ENCODE results near the gene DIAPH2. TPM values are rescaled to one million over a fixed set of nuclear protein-coding genes. Genes with fewer than 3 reads are reported as not detected.
A peak's percentile ranks its signal among the peaks of the same experiment; 100 is the strongest.

Gene DIAPH2
- total RNA-seq, 1 donor from 2014 or later: 18.9 TPM

- no peaks in the 10 kb centered on the region for H3K27me3 Mint-ChIP-seq
- peak; percentile 69 for DNase-seq (ENCODE audit: extremely low spot score, unreplicated experiment)
- H3K4me1 Mint-ChIP-seq (ENCODE audit: unreplicated experiment): peaks cover 4% of the 10 kb centered on the region
- H3K4me3 Mint-ChIP-seq: peak overlapping the region; percentile 98
- no peaks in the 10 kb centered on the region for H3K9me3 Mint-ChIP-seq
- no peak for TF ChIP-seq CTCF (conservative IDR thresholded peaks at IDR 0.05)
- peak overlapping the region; percentile 18 for H3K27ac Mint-ChIP-seq
- peaks cover 4% of the 10 kb centered on the region for H3K36me3 Mint-ChIP-seq
These were observed 813 bp downstream of the DIAPH2 start for GRCh38 chrX:96685210-96686099.

- DNase-seq (ENCODE audit: extremely low spot score, unreplicated experiment): no peak
- Mint-ChIP-seq H3K36me3 (peaks cover 4% of the 10 kb centered on the region), H3K9me3 (no peaks in the 10 kb centered on the region), H3K4me1 (ENCODE audit: unreplicated experiment) (peaks cover 4% of the 10 kb centered on the region), H3K27ac (no peak overlapping the region), H3K27me3 (no peaks in the 10 kb centered on the region), H3K4me3 (no peak overlapping the region)
- no peak for TF ChIP-seq CTCF (conservative IDR thresholded peaks at IDR 0.05)
These were observed 3.1 kb downstream of the DIAPH2 start for GRCh38 chrX:96687776-96688175.

GRCh38 chrX:96688789-96689188 lies 4.1 kb downstream of the DIAPH2 start:
- H3K4me1 Mint-ChIP-seq (ENCODE audit: unreplicated experiment): peaks cover 4% of the 10 kb centered on the region
- TF ChIP-seq CTCF (conservative IDR thresholded peaks at IDR 0.05): no peak

GRCh38 chrX:96689991-96690390 lies 5.3 kb downstream of the DIAPH2 start:
- Mint-ChIP-seq H3K4me1 (ENCODE audit: unreplicated experiment) (peaks cover 4% of the 10 kb centered on the region), H3K9me3 (no peaks in the 10 kb centered on the region), H3K36me3 (peaks cover 8% of the 10 kb centered on the region), H3K27me3 (no peaks in the 10 kb centered on the region), H3K27ac (no peak overlapping the region), H3K4me3 (no peak overlapping the region)
- DNase-seq (ENCODE audit: extremely low spot score, unreplicated experiment): no peak
- no peak for TF ChIP-seq CTCF (conservative IDR thresholded peaks at IDR 0.05)

More at GRCh38 chrX:96688789-96689188, 4.1 kb downstream of the DIAPH2 start:
- H3K27me3 Mint-ChIP-seq: no peaks in the 10 kb centered on the region
- no peak for DNase-seq (ENCODE audit: extremely low spot score, unreplicated experiment)
- no peak overlapping the region for H3K27ac Mint-ChIP-seq
- peaks cover 8% of the 10 kb centered on the region for H3K36me3 Mint-ChIP-seq
- no peaks in the 10 kb centered on the region for H3K9me3 Mint-ChIP-seq
- no peak overlapping the region for H3K4me3 Mint-ChIP-seq

GRCh38 chrX:96692454-96692853 lies 7.8 kb downstream of the DIAPH2 start:
- peaks cover 4% of the 10 kb centered on the region for H3K4me1 Mint-ChIP-seq (ENCODE audit: unreplicated experiment)
- no peaks in the 10 kb centered on the region for H3K27me3 Mint-ChIP-seq

More at GRCh38 chrX:96692454-96692853, 7.8 kb downstream of the DIAPH2 start:
- no peaks in the 10 kb centered on the region for H3K9me3 Mint-ChIP-seq
- DNase-seq (ENCODE audit: extremely low spot score, unreplicated experiment): no peak
- no peak overlapping the region for H3K4me3 Mint-ChIP-seq
- H3K36me3 Mint-ChIP-seq: peaks cover 8% of the 10 kb centered on the region
- H3K27ac Mint-ChIP-seq: no peak overlapping the region
- no peak for TF ChIP-seq CTCF (conservative IDR thresholded peaks at IDR 0.05)

Data from type B pancreatic cell (in vitro differentiated cells).